Upper lobe of left lung (tissue), 4 donors: Measurements from ENCODE around the gene MSI2.

Source experiments
- CTCF ChIP-seq, 6 experiments: fragments of 450-650 bp in 4 of 6; fragments of 200-600 bp in 2 of 6; sonication (generic) in 2 of 6; IDR thresholded peaks; one replicate each; pipeline ENCODE4 v1.5.1; 2016 to 2019; ENCODE audit warnings: antibody characterized with exemption in 6 of 6
- EP300 ChIP-seq, 4 donors: sonication (generic); formaldehyde crosslinking; IDR thresholded peaks; one replicate each; pipeline ENCODE4 v1.5.1; 2017; ENCODE audit warnings: antibody characterized with exemption in 4 of 4, control low read depth in 2 of 4
- POLR2A ChIP-seq, 4 donors: fragments of 450-650 bp; IDR thresholded peaks; one replicate each; pipeline ENCODE4 v1.5.1; 2016 to 2017; ENCODE audit warnings: antibody characterized with exemption in 4 of 4, mild to moderate bottlenecking in 2 of 4
- POLR2AphosphoS5 ChIP-seq, 2 donors: sonication (generic); formaldehyde crosslinking; IDR thresholded peaks; one replicate each; pipeline ENCODE4 v1.5.1; 2017; ENCODE audit warnings: antibody characterized with exemption in 2 of 2

GRCh38 chr17:57379895-57380434 is 123.6 kb downstream of the MSI2 start:
- no peak for TF ChIP-seq CTCF (IDR thresholded peaks at IDR 0.05)
- TF ChIP-seq POLR2A (IDR thresholded peaks at IDR 0.05) = no peak
- no peak for TF ChIP-seq POLR2AphosphoS5 (IDR thresholded peaks at IDR 0.05)
- TF ChIP-seq EP300 (IDR thresholded peaks at IDR 0.05) = no peak
